Measurements from ENCODE around the gene MITD1. TPM values are rescaled to one million over a fixed set of nuclear protein-coding genes. Genes with fewer than 3 reads are reported as not detected.
A peak's percentile ranks its signal among the peaks of the same experiment; 100 is the strongest.

MITD1 gene
- total RNA-seq, 3 donors from 2014 or later (not counting 1 experiment from before 2014, with no cell fraction given) = 22.9 to 33.6 (median 26.7) TPM

- ATAC-seq (no peak), DNase-seq (no peak)
- H3K36me3 Mint-ChIP-seq = no peaks in the 10 kb centered on the region
- no peaks in the 10 kb centered on the region for H3K9me3 Mint-ChIP-seq
- H3K4me1 ChIP-seq (ENCODE audit: control insufficient read depth, insufficient read depth, low read length) = peaks cover 2% of the 10 kb centered on the region
- no peaks in the 10 kb centered on the region for H3K27me3 Mint-ChIP-seq (ENCODE audit: low read depth in 2 of 2)
- no peak overlapping the region for H3K27ac ChIP-seq (ENCODE audit: low read length)
- H3K36me3 ChIP-seq (ENCODE audit: control insufficient read depth, insufficient read depth, low read length) = peaks cover 17% of the 10 kb centered on the region
- H3K27me3 ChIP-seq (ENCODE audit: control insufficient read depth, insufficient read depth, low read length) = no peaks in the 10 kb centered on the region
- no peak overlapping the region for H3K4me3 Mint-ChIP-seq
- intact Hi-C loops (cut with micrococcal nuclease) = no loop called here
- peaks cover 18 to 25% of the 10 kb centered on the region in 2 donors for H3K4me1 Mint-ChIP-seq
- no peak for TF ChIP-seq CTCF (IDR thresholded peaks at IDR 0.05)
- no peak overlapping the region for H3K27ac Mint-ChIP-seq
- no peak overlapping the region for H3K4me3 ChIP-seq (ENCODE audit: low read length)
- no peaks in the 10 kb centered on the region for H3K9me3 ChIP-seq (ENCODE audit: control insufficient read depth, insufficient read depth, low read length)
Observed at GRCh38 chr2:99187011-99187410, 6.2 kb upstream of the MITD1 start.

- no peaks in the 10 kb centered on the region for H3K27me3 Mint-ChIP-seq (ENCODE audit: low read depth in 2 of 2)
- no peaks in the 10 kb centered on the region for H3K9me3 ChIP-seq (ENCODE audit: control insufficient read depth, insufficient read depth, low read length)
- H3K4me1 Mint-ChIP-seq = peaks cover 36 to 38% of the 10 kb centered on the region in 2 donors
- no peaks in the 10 kb centered on the region for H3K36me3 Mint-ChIP-seq
- no peak overlapping the region for H3K27ac ChIP-seq (ENCODE audit: low read length)
- 100% methylated on average over 5 of the region's 6 CpGs for WGBS (ENCODE audit: insufficient coverage)
- H3K4me1 ChIP-seq (ENCODE audit: control insufficient read depth, insufficient read depth, low read length) = peaks cover 11% of the 10 kb centered on the region
- H3K4me3 Mint-ChIP-seq = no peak overlapping the region
- DNase-seq (no peak), ATAC-seq (no peak)
- intact Hi-C loops (cut with micrococcal nuclease) = no loop called here
- no peaks in the 10 kb centered on the region for H3K9me3 Mint-ChIP-seq
- peaks cover 7% of the 10 kb centered on the region for H3K36me3 ChIP-seq (ENCODE audit: control insufficient read depth, insufficient read depth, low read length)
- no peak overlapping the region for H3K4me3 ChIP-seq (ENCODE audit: low read length)
- peak overlapping the region in 1 of 2 donors; percentile 51 for H3K27ac Mint-ChIP-seq
- no peak for TF ChIP-seq CTCF (IDR thresholded peaks at IDR 0.05)
- no peaks in the 10 kb centered on the region for H3K27me3 ChIP-seq (ENCODE audit: control insufficient read depth, insufficient read depth, low read length)
Observed at GRCh38 chr2:99184811-99185210, 4.0 kb upstream of the MITD1 start.

GRCh38 chr2:99183025-99183424 lies 2.2 kb upstream of the MITD1 start:
- Mint-ChIP-seq H3K9me3 (no peaks in the 10 kb centered on the region), H3K4me3 (peak overlapping the region; percentile 40), H3K4me1 (peaks cover 49 to 54% of the 10 kb centered on the region in 2 donors), H3K27ac (peak overlapping the region; percentile 30 to 58), H3K36me3 (no peaks in the 10 kb centered on the region), H3K27me3 (ENCODE audit: low read depth in 2 of 2) (no peaks in the 10 kb centered on the region)
- Histone ChIP-seq H3K36me3 (ENCODE audit: control insufficient read depth, insufficient read depth, low read length) (peaks cover 3% of the 10 kb centered on the region), H3K4me3 (ENCODE audit: low read length) (no peak overlapping the region), H3K9me3 (ENCODE audit: control insufficient read depth, insufficient read depth, low read length) (no peaks in the 10 kb centered on the region), H3K4me1 (ENCODE audit: control insufficient read depth, insufficient read depth, low read length) (peaks cover 20% of the 10 kb centered on the region), H3K27ac (ENCODE audit: low read length) (no peak overlapping the region), H3K27me3 (ENCODE audit: control insufficient read depth, insufficient read depth, low read length) (no peaks in the 10 kb centered on the region)
- WGBS (ENCODE audit: insufficient coverage) = 100% methylated on average over 3 of the region's 3 CpGs
- ATAC-seq (no peak), DNase-seq (no peak)
- no peak for TF ChIP-seq CTCF (IDR thresholded peaks at IDR 0.05)
- intact Hi-C loops (cut with micrococcal nuclease) = no loop called here

- H3K4me3 ChIP-seq (ENCODE audit: low read length) = peak overlapping the region; percentile 75
- H3K4me1 ChIP-seq (ENCODE audit: control insufficient read depth, insufficient read depth, low read length) = peaks cover 20% of the 10 kb centered on the region
- peak overlapping the region; percentile 100 for H3K4me3 Mint-ChIP-seq
- no peaks in the 10 kb centered on the region for H3K9me3 Mint-ChIP-seq
- ATAC-seq (no peak), DNase-seq (peak in 1 of 2 donors; percentile 13)
- no peaks in the 10 kb centered on the region for H3K36me3 ChIP-seq (ENCODE audit: control insufficient read depth, insufficient read depth, low read length)
- TF ChIP-seq CTCF (IDR thresholded peaks at IDR 0.05) = no peak
- no peaks in the 10 kb centered on the region for H3K27me3 Mint-ChIP-seq (ENCODE audit: low read depth in 2 of 2)
- no peaks in the 10 kb centered on the region for H3K27me3 ChIP-seq (ENCODE audit: control insufficient read depth, insufficient read depth, low read length)
- intact Hi-C loops (cut with micrococcal nuclease) = loop anchor here (1.0 kb wide), 4 partner anchors 27 to 309 kb away; partner anchors contain the start of genes C2orf15, LIPT1, REV1 and TSGA10
- H3K27ac ChIP-seq (ENCODE audit: low read length) = peak overlapping the region; percentile 74
- peaks cover 58 to 62% of the 10 kb centered on the region in 2 donors for H3K4me1 Mint-ChIP-seq
- peak overlapping the region; percentile 99 to 100 for H3K27ac Mint-ChIP-seq
- no peaks in the 10 kb centered on the region for H3K36me3 Mint-ChIP-seq
- WGBS (ENCODE audit: insufficient coverage) = 6% methylated on average over 1 of the region's 4 CpGs
- no peaks in the 10 kb centered on the region for H3K9me3 ChIP-seq (ENCODE audit: control insufficient read depth, insufficient read depth, low read length)
Observed at GRCh38 chr2:99181624-99182000, 754 bp upstream of the MITD1 start.

Measured in natural killer cell (primary cell).